HAP-1 (cell line): ENCODE data around the gene LYPD6.

ENCODE experiments used
- DNase-seq, 2 experiments: peaks; one replicate each; pipeline ENCODE4 v3.0.0-alpha.2; 2016 to 2020; ENCODE audit warnings: low spot score in 2 of 2
- H3K27me3 ChIP-seq: fragments of 250-450 bp; sonication (Bioruptor Pico); 2 replicates; pipeline ENCODE4 v1.5.1; 2020; ENCODE audit warnings: low read depth, mild to moderate bottlenecking, moderate library complexity
- H3K36me3 ChIP-seq: fragments of 250-450 bp; sonication (Bioruptor Pico); replicated peaks from 2 replicates; pipeline ENCODE4 v1.5.1; 2020; ENCODE audit warnings: mild to moderate bottlenecking
- H3K4me1 ChIP-seq: fragments of 250-450 bp; sonication (Bioruptor Pico); 2 replicates; pipeline ENCODE4 v1.5.1; 2020; ENCODE audit warnings: mild to moderate bottlenecking
- H3K4me3 ChIP-seq: fragments of 250-450 bp; sonication (Bioruptor Pico); 2 replicates; pipeline ENCODE4 v1.5.1; 2020; ENCODE audit warnings: mild to moderate bottlenecking, moderate library complexity
- H3K9me3 ChIP-seq: fragments of 250-450 bp; sonication (Bioruptor Pico); 2 replicates; pipeline ENCODE4 v1.5.1; 2020; ENCODE audit warnings: mild to moderate bottlenecking, moderate library complexity
- in situ Hi-C: fragments of 300-500 bp; cut with MboI; formaldehyde crosslinking; loops from 3 replicates; pipeline ENCODE4 v1.14.3; 2020; ENCODE audit warnings: low sequenced_read_pairs, inconsistent platforms, mixed read lengths

Gene LYPD6

GRCh38 chr2:149360106-149360505 is 29.7 kb downstream of the LYPD6 start:
- in situ Hi-C loops: no loop called here
- no peaks in the 10 kb centered on the region; the same call in 1 of the 2 replicates for H3K4me1 ChIP-seq

GRCh38 chr2:149363958-149364357 is 33.6 kb downstream of the LYPD6 start:
- Histone ChIP-seq H3K27me3 (no peaks in the 10 kb centered on the region), H3K36me3 (no peaks in the 10 kb centered on the region), H3K4me1 (no peaks in the 10 kb centered on the region), H3K4me3 (no peak overlapping the region), H3K9me3 (no peaks in the 10 kb centered on the region)
- peak in 1 of 2 experiments; percentile 37 for DNase-seq
- in situ Hi-C loops: no loop called here

More at GRCh38 chr2:149360106-149360505, 29.7 kb downstream of the LYPD6 start:
- H3K4me3 ChIP-seq: no peak overlapping the region
- DNase-seq: no peak
- no peaks in the 10 kb centered on the region for H3K27me3 ChIP-seq
- no peaks in the 10 kb centered on the region for H3K9me3 ChIP-seq
- H3K36me3 ChIP-seq: no peaks in the 10 kb centered on the region

- DNase-seq: no peak
- in situ Hi-C loops: no loop called here
- no peaks in the 10 kb centered on the region for H3K27me3 ChIP-seq
- no peak overlapping the region for H3K4me3 ChIP-seq
- H3K9me3 ChIP-seq: no peaks in the 10 kb centered on the region
- H3K4me1 ChIP-seq: no peaks in the 10 kb centered on the region
- H3K36me3 ChIP-seq: no peaks in the 10 kb centered on the region
These were observed 34.5 kb downstream of the LYPD6 start for GRCh38 chr2:149364839-149365238.

- no peak for DNase-seq
- H3K27me3 ChIP-seq: no peaks in the 10 kb centered on the region
These were observed 35.7 kb downstream of the LYPD6 start for GRCh38 chr2:149365931-149366583.

GRCh38 chr2:149370061-149370775 is 39.8 kb downstream of the LYPD6 start:
- Histone ChIP-seq H3K27me3 (no peaks in the 10 kb centered on the region), H3K36me3 (no peaks in the 10 kb centered on the region), H3K4me3 (no peak overlapping the region), H3K9me3 (no peaks in the 10 kb centered on the region), H3K4me1 (no peaks in the 10 kb centered on the region)
- in situ Hi-C loops: no loop called here
- DNase-seq: no peak

More at GRCh38 chr2:149365931-149366583, 35.7 kb downstream of the LYPD6 start:
- Histone ChIP-seq H3K4me1 (no peaks in the 10 kb centered on the region), H3K9me3 (no peaks in the 10 kb centered on the region), H3K4me3 (no peak overlapping the region), H3K36me3 (no peaks in the 10 kb centered on the region)
- in situ Hi-C loops: no loop called here

- Histone ChIP-seq H3K27me3 (no peaks in the 10 kb centered on the region), H3K9me3 (no peaks in the 10 kb centered on the region), H3K4me1 (no peaks in the 10 kb centered on the region), H3K36me3 (no peaks in the 10 kb centered on the region), H3K4me3 (no peak overlapping the region)
- no peak for DNase-seq
- in situ Hi-C loops: no loop called here
These were observed 41.1 kb downstream of the LYPD6 start for GRCh38 chr2:149371476-149371875.

- H3K27me3 ChIP-seq: no peaks in the 10 kb centered on the region
- H3K36me3 ChIP-seq: no peaks in the 10 kb centered on the region
- no peaks in the 10 kb centered on the region for H3K4me1 ChIP-seq
- H3K4me3 ChIP-seq: no peak overlapping the region
- DNase-seq: no peak
- no peaks in the 10 kb centered on the region for H3K9me3 ChIP-seq
- in situ Hi-C loops: no loop called here
These were observed 45.5 kb downstream of the LYPD6 start for GRCh38 chr2:149375801-149376361.

- Histone ChIP-seq H3K27me3 (no peaks in the 10 kb centered on the region), H3K9me3 (no peaks in the 10 kb centered on the region), H3K4me1 (no peaks in the 10 kb centered on the region), H3K36me3 (no peaks in the 10 kb centered on the region), H3K4me3 (no peak overlapping the region)
- no peak for DNase-seq
- in situ Hi-C loops: no loop called here
These were observed 49.8 kb downstream of the LYPD6 start for GRCh38 chr2:149380205-149380604.

- no peak for DNase-seq
- Histone ChIP-seq H3K4me3 (no peak overlapping the region), H3K36me3 (no peaks in the 10 kb centered on the region), H3K4me1 (peaks cover 7% of the 10 kb centered on the region), H3K9me3 (no peaks in the 10 kb centered on the region), H3K27me3 (no peaks in the 10 kb centered on the region)
- in situ Hi-C loops: no loop called here
These were observed 53.0 kb downstream of the LYPD6 start for GRCh38 chr2:149383340-149383739.

- no peaks in the 10 kb centered on the region for H3K27me3 ChIP-seq
- no peaks in the 10 kb centered on the region for H3K36me3 ChIP-seq
- DNase-seq: no peak
- H3K4me1 ChIP-seq: peaks cover 25% of the 10 kb centered on the region
- no peak overlapping the region for H3K4me3 ChIP-seq
- in situ Hi-C loops: no loop called here
- no peaks in the 10 kb centered on the region for H3K9me3 ChIP-seq
These were observed 55.0 kb downstream of the LYPD6 start for GRCh38 chr2:149385350-149385749.

GRCh38 chr2:149387411-149387810 is 57.0 kb downstream of the LYPD6 start:
- H3K9me3 ChIP-seq: no peaks in the 10 kb centered on the region
- in situ Hi-C loops: no loop called here
- no peaks in the 10 kb centered on the region for H3K27me3 ChIP-seq
- DNase-seq: no peak
- peaks cover 28% of the 10 kb centered on the region for H3K4me1 ChIP-seq
- H3K36me3 ChIP-seq: no peaks in the 10 kb centered on the region
- no peak overlapping the region for H3K4me3 ChIP-seq

GRCh38 chr2:149388120-149388816 is 57.9 kb downstream of the LYPD6 start:
- Histone ChIP-seq H3K4me1 (peaks cover 28% of the 10 kb centered on the region), H3K4me3 (no peak overlapping the region), H3K27me3 (no peaks in the 10 kb centered on the region), H3K36me3 (no peaks in the 10 kb centered on the region), H3K9me3 (no peaks in the 10 kb centered on the region)
- in situ Hi-C loops: no loop called here
- DNase-seq: peak; percentile 60 to 62

GRCh38 chr2:149389506-149390167 is 59.2 kb downstream of the LYPD6 start:
- no peaks in the 10 kb centered on the region for H3K27me3 ChIP-seq
- H3K4me1 ChIP-seq: peaks cover 28% of the 10 kb centered on the region
- peak; percentile 78 to 97 for DNase-seq
- no peaks in the 10 kb centered on the region for H3K36me3 ChIP-seq
- no peaks in the 10 kb centered on the region for H3K9me3 ChIP-seq
- H3K4me3 ChIP-seq: no peak overlapping the region
- in situ Hi-C loops: no loop called here
